Neural cell (in vitro differentiated cells): ENCODE results near the gene NEDD9. TPM values are rescaled to one million over a fixed set of nuclear protein-coding genes. Genes with fewer than 3 reads are reported as not detected.

ENCODE experiments used
- H2AFZ ChIP-seq: fragments of 200-600, 300-800 bp; sonication (generic), shearing (Covaris generic); 2 replicates; pipeline ENCODE4 v1.6.0; 2014; ENCODE audit warnings: low read depth, mild to moderate bottlenecking, antibody characterized with exemption, low read length, moderate library complexity
- H3F3A ChIP-seq: fragments of 200-600 bp; shearing (Covaris generic); 2 replicates; pipeline ENCODE4 v1.6.1; 2016; ENCODE audit warnings: mild to moderate bottlenecking, moderate library complexity, mixed read lengths, antibody characterized with exemption, low read length; ENCODE audit not compliant: insufficient read depth, poor library complexity, severe bottlenecking
- H3K27ac ChIP-seq: fragments of 200-600, 300-800 bp; sonication (generic), shearing (Covaris generic); 2 replicates; pipeline ENCODE4 v1.5.1; 2014; ENCODE audit warnings: mild to moderate bottlenecking, low read length, moderate library complexity
- H3K27me3 ChIP-seq: fragments of 300-800, 200-600 bp; sonication (generic), shearing (Covaris generic); 2 replicates; pipeline ENCODE4 v1.6.0; 2014; ENCODE audit warnings: mild to moderate bottlenecking, low read depth, low read length, moderate library complexity; ENCODE audit not compliant: insufficient read depth
- H3K36me3 ChIP-seq: fragments of 300-800, 200-600 bp; sonication (generic), shearing (Covaris generic); 2 replicates; pipeline ENCODE4 v1.5.1; 2014; ENCODE audit warnings: mild to moderate bottlenecking, antibody characterized with exemption, low read length, moderate library complexity; ENCODE audit not compliant: insufficient read depth
- H3K4me2 ChIP-seq: fragments of 300-800, 200-600 bp; sonication (generic), shearing (Covaris generic); 2 replicates; pipeline ENCODE4 v1.6.0; 2014; ENCODE audit warnings: mild to moderate bottlenecking, low read length
- H3K4me3 ChIP-seq: fragments of 300-800, 200-600 bp; sonication (generic), shearing (Covaris generic); 2 replicates; pipeline ENCODE4 v1.5.1; 2014; ENCODE audit warnings: mild to moderate bottlenecking, low read length, moderate library complexity
- H3K79me2 ChIP-seq: fragments of 200-600 bp; shearing (Covaris generic); replicated peaks from 2 replicates; pipeline ENCODE4 v1.6.0; 2014; ENCODE audit warnings: mild to moderate bottlenecking, low read length, moderate library complexity; ENCODE audit not compliant: insufficient read depth
- H3K9ac ChIP-seq: fragments of 300-800, 200-600 bp; sonication (generic), shearing (Covaris generic); 2 replicates; pipeline ENCODE4 v1.6.1; 2016; ENCODE audit warnings: mild to moderate bottlenecking, low read length, mixed read lengths
- H3K9me2 ChIP-seq: fragments of 200-600 bp; shearing (Covaris generic); 2 replicates; pipeline ENCODE4 v1.6.1; 2016; ENCODE audit warnings: mild to moderate bottlenecking, low read length, mixed read lengths; ENCODE audit not compliant: insufficient read depth
- H3K9me3 ChIP-seq: fragments of 200-600, 300-800 bp; sonication (generic), shearing (Covaris generic); 2 replicates; pipeline ENCODE4 v1.6.1; 2016; ENCODE audit warnings: mild to moderate bottlenecking, mixed run types, low read length, moderate library complexity, mixed read lengths
- H4K20me1 ChIP-seq: fragments of 200-600 bp; shearing (Covaris generic); 2 replicates; pipeline ENCODE4 v1.6.1; 2016; ENCODE audit warnings: mild to moderate bottlenecking, mixed run types; ENCODE audit not compliant: insufficient read depth
- EP300 ChIP-seq: fragments of 450-650 bp; conservative IDR thresholded peaks from 2 replicates; pipeline ENCODE4 v1.6.1; 2014; ENCODE audit warnings: antibody characterized with exemption, mild to moderate bottlenecking, moderate library complexity; ENCODE audit not compliant: poor library complexity, severe bottlenecking
- EZH2 ChIP-seq: fragments of 200-600, 300-800 bp; shearing (Covaris generic), sonication (generic); IDR thresholded peaks from 2 replicates; pipeline ENCODE4 v1.6.1; 2014; ENCODE audit warnings: antibody characterized with exemption, low read length, borderline replicate concordance, mild to moderate bottlenecking; ENCODE audit not compliant: insufficient read depth, poor library complexity, severe bottlenecking
- MXI1 ChIP-seq: fragments of 450-650 bp; conservative IDR thresholded peaks from 2 replicates; pipeline ENCODE4 v1.6.1; 2014; ENCODE audit warnings: antibody characterized with exemption, mild to moderate bottlenecking; ENCODE audit not compliant: poor library complexity, severe bottlenecking
- POLR2AphosphoS5 ChIP-seq: IDR thresholded peaks from 2 replicates; pipeline ENCODE4 v1.6.1; 2012
- RAD21 ChIP-seq: fragments of 450-650 bp; conservative IDR thresholded peaks from 2 replicates; pipeline ENCODE4 v1.6.1; 2014; ENCODE audit warnings: antibody characterized with exemption, mild to moderate bottlenecking, moderate library complexity
- SMC3 ChIP-seq: fragments of 450-650 bp; conservative IDR thresholded peaks from 2 replicates; pipeline ENCODE4 v1.6.1; 2014; ENCODE audit warnings: antibody characterized with exemption, mild to moderate bottlenecking, moderate library complexity; ENCODE audit not compliant: poor library complexity
- TAF1 ChIP-seq: IDR thresholded peaks from 2 replicates; pipeline ENCODE4 v1.6.1; 2012; ENCODE audit warnings: low read depth
- polyA plus RNA-seq: library from polyadenylated mRNA; depleted of rRNA; stranded (reverse); fragments of >200 nt; gene quantifications from 2 replicates; pipeline ENCODE4 v1.2.3, GENCODE V29; 2014
- TF ChIP-seq, protein P1 (sequence below): fragments of 450-650 bp; IDR thresholded peaks from 2 replicates; pipeline ENCODE4 v1.5.1; 2014; ENCODE audit warnings: antibody characterized with exemption, mild to moderate bottlenecking, moderate library complexity; ENCODE audit not compliant: poor library complexity, severe bottlenecking
- TF ChIP-seq, protein P2 (sequence below): IDR thresholded peaks from 2 replicates; pipeline ENCODE4 v1.6.1; 2012; ENCODE audit warnings: borderline replicate concordance

The NEDD9 gene
- polyA plus RNA-seq, 1 donor from 2014 or later = 0.11 TPM

DNA sequence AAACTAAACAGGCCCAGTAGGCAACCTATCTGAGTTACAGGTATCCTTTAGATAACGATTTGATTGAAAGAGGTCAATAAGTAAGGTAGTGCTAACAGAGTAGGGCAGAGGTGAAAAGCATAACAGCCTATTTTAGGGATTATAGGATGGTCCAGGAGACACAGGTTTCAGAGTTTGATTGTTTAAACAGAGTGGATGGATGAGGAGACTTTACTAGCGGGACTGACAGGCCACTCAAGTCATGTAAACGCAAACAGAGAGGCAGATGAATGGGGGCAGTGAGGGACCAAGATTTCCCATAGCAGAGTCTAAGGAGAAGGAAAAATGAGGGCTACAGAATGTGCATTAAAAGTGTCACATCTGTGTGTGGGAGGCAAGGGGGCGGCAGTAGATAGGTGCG, 4.8 kb downstream of the NEDD9 start:
- Histone ChIP-seq H3K4me3 (no peak overlapping the region), H4K20me1 (no peaks in the 10 kb centered on the region), H3K9me2 (no peaks in the 10 kb centered on the region), H3K9me3 (no peaks in the 10 kb centered on the region), H3K36me3 (no peaks in the 10 kb centered on the region), H3K4me2 (no peak overlapping the region), H3K9ac (no peak overlapping the region), H3F3A (no peaks in the 10 kb centered on the region), H3K79me2 (peaks cover 9% of the 10 kb centered on the region), H2AFZ (no peak overlapping the region), H3K27me3 (no peaks in the 10 kb centered on the region), H3K27ac (no peak overlapping the region)
- TF ChIP-seq, protein P1, sequence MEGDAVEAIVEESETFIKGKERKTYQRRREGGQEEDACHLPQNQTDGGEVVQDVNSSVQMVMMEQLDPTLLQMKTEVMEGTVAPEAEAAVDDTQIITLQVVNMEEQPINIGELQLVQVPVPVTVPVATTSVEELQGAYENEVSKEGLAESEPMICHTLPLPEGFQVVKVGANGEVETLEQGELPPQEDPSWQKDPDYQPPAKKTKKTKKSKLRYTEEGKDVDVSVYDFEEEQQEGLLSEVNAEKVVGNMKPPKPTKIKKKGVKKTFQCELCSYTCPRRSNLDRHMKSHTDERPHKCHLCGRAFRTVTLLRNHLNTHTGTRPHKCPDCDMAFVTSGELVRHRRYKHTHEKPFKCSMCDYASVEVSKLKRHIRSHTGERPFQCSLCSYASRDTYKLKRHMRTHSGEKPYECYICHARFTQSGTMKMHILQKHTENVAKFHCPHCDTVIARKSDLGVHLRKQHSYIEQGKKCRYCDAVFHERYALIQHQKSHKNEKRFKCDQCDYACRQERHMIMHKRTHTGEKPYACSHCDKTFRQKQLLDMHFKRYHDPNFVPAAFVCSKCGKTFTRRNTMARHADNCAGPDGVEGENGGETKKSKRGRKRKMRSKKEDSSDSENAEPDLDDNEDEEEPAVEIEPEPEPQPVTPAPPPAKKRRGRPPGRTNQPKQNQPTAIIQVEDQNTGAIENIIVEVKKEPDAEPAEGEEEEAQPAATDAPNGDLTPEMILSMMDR = no peak
- TF ChIP-seq SMC3 (no peak), MXI1 (no peak), EZH2 (no peak), EP300 (no peak), POLR2AphosphoS5 (no peak), RAD21 (no peak), TAF1 (no peak)
- TF ChIP-seq, protein P2, sequence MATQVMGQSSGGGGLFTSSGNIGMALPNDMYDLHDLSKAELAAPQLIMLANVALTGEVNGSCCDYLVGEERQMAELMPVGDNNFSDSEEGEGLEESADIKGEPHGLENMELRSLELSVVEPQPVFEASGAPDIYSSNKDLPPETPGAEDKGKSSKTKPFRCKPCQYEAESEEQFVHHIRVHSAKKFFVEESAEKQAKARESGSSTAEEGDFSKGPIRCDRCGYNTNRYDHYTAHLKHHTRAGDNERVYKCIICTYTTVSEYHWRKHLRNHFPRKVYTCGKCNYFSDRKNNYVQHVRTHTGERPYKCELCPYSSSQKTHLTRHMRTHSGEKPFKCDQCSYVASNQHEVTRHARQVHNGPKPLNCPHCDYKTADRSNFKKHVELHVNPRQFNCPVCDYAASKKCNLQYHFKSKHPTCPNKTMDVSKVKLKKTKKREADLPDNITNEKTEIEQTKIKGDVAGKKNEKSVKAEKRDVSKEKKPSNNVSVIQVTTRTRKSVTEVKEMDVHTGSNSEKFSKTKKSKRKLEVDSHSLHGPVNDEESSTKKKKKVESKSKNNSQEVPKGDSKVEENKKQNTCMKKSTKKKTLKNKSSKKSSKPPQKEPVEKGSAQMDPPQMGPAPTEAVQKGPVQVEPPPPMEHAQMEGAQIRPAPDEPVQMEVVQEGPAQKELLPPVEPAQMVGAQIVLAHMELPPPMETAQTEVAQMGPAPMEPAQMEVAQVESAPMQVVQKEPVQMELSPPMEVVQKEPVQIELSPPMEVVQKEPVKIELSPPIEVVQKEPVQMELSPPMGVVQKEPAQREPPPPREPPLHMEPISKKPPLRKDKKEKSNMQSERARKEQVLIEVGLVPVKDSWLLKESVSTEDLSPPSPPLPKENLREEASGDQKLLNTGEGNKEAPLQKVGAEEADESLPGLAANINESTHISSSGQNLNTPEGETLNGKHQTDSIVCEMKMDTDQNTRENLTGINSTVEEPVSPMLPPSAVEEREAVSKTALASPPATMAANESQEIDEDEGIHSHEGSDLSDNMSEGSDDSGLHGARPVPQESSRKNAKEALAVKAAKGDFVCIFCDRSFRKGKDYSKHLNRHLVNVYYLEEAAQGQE = no peak

DNA sequence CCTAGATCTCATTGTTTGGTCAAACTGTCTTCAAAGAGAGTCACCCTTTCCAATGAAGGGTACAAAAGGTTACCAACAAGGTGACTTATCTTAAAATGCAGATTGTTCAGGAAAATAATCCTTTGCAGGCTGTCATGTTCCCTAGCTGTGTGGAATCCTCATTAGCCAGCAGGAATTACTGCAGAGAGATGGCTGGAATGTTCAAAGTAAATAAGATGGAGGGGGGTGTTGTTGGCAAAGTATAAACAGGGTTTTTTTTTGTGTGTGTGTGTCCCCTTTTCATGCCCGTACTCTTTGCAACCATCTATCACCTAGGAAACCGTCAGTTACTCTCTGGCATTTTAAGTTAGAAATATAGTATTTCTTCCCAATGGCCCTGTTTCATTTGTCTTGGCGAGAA, 6.5 kb downstream of the NEDD9 start:
- no peak for TF ChIP-seq MXI1
- TF ChIP-seq EP300 = no peak
- TF ChIP-seq, protein P1 = no peak
- TF ChIP-seq, protein P2 = no peak
- TF ChIP-seq RAD21 = no peak
- no peak for TF ChIP-seq EZH2
- TF ChIP-seq POLR2AphosphoS5 = no peak
- TF ChIP-seq SMC3 = no peak
- TF ChIP-seq TAF1 = no peak
- Histone ChIP-seq H3K4me3 (no peak overlapping the region), H3K79me2 (peaks cover 9% of the 10 kb centered on the region), H3K36me3 (no peaks in the 10 kb centered on the region), H4K20me1 (no peaks in the 10 kb centered on the region), H3K4me2 (no peak overlapping the region), H3K27me3 (no peaks in the 10 kb centered on the region), H3K9me3 (no peaks in the 10 kb centered on the region), H2AFZ (no peak overlapping the region), H3K9me2 (no peaks in the 10 kb centered on the region), H3K9ac (no peak overlapping the region), H3F3A (no peaks in the 10 kb centered on the region), H3K27ac (no peak overlapping the region)
